Body of pancreas (tissue), 4 donors: ENCODE data around the gene CAPRIN1. TPM values are rescaled to one million over a fixed set of nuclear protein-coding genes. Genes with fewer than 3 reads are reported as not detected.

Experiments used
- ATAC-seq: fragments of 150-250 bp; one replicate; pipeline ENCODE4 v1.9.1; 2016
- DNase-seq, 4 donors: peaks; one replicate each; pipeline ENCODE4 v3.0.0-alpha.2; 2019
- H3K27ac ChIP-seq, 4 donors: fragments of 200-600 bp; sonication (generic); 1 replicate in 3 of 4; 2 replicates in 1 of 4; pipeline versions ENCODE4 v1.5.1 to v1.6.1; 2016 to 2019; ENCODE audit warnings: mild to moderate bottlenecking in 1 of 4, mixed read lengths in 1 of 4, moderate library complexity in 1 of 4
- H3K27me3 ChIP-seq, 2 donors: fragments of 200-600 bp; sonication (generic); one replicate each; pipeline ENCODE4 v1.6.0; 2016; ENCODE audit warnings: mild to moderate bottlenecking in 1 of 2
- H3K36me3 ChIP-seq, 2 donors: fragments of 200-600 bp; sonication (generic); replicated peaks in 1 of 2; 2 replicates each; pipeline ENCODE4 v1.5.1; 2016; ENCODE audit warnings: low read depth in 2 of 2; ENCODE audit not compliant: insufficient read depth in 1 of 2
- H3K4me1 ChIP-seq: fragments of 200-600 bp; sonication (generic); one replicate; pipeline ENCODE4 v1.6.0; 2016
- H3K4me3 ChIP-seq, 2 donors: fragments of 200-600 bp; sonication (generic); 1 replicate in 1 of 2; 2 replicates in 1 of 2; pipeline ENCODE4 v1.5.1; 2016 to 2019
- H3K9me3 ChIP-seq, 3 donors: fragments of 200-600 bp; sonication (generic); 1 replicate in 2 of 3; 2 replicates in 1 of 3; pipeline ENCODE4 v1.5.1; 2016
- POLR2A ChIP-seq, 3 donors: fragments of 450-650 bp; IDR thresholded peaks; one replicate each; pipeline ENCODE4 v1.6.1; 2016; ENCODE audit warnings: antibody characterized with exemption in 3 of 3, mild to moderate bottlenecking in 2 of 3
- WGBS, 2 donors: methylation state at CpG; one replicate each; pipeline ENCODE4 v1.1.5; 2017; 5-methylcytosine and 5-hydroxymethylcytosine counted together
- intact Hi-C: fragments of 100-400 bp; cut with DNase I; formaldehyde crosslinking; loops from one replicate; pipeline ENCODE4 v1.15.1; 2023
- total RNA-seq, 2 donors: library from RNA; depleted of rRNA; stranded (reverse); fragments of >200 nt; gene quantifications; one replicate each; pipeline ENCODE4 v1.1.0, GENCODE V29; 2016
- TF ChIP-seq, protein P1 (sequence below), 7 experiments: fragments of 450-650 bp in 4 of 7; fragments of 200-600 bp in 3 of 7; sonication (generic) in 3 of 7; IDR thresholded peaks; one replicate each; pipeline ENCODE4 v1.5.1; 2016 to 2019; ENCODE audit warnings: antibody characterized with exemption in 7 of 7

Gene CAPRIN1
- total RNA-seq, 2 donors from 2014 or later, result 90.0 to 165 TPM

DNA sequence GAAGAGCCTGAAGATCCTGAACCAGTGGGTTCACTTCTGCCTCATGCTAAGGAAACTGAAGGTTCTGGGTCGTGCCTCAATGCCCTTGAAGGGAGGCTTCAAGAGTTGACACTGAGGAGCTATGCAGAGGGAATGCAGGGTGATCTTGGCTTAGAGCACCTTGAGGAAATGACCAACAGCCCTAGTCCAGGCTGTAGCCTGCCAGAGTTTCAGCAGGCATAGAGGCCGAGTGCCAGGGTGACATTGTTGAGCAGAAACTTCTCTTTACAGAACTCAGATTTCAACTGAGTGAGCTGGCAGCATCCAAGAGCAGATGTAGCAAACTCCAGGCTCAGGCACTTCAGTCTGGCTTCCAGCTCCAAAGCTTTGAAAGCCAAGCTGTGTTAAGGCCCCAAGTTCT, 23.1 kb upstream of the CAPRIN1 start:
- Histone ChIP-seq H3K36me3 (no peaks in the 10 kb centered on the region), H3K27ac (peak overlapping the region; percentile 66 to 95 (median 80)), H3K4me1 (peaks cover 20% of the 10 kb centered on the region), H3K27me3 (no peaks in the 10 kb centered on the region), H3K4me3 (no peak overlapping the region), H3K9me3 (no peaks in the 10 kb centered on the region)
- intact Hi-C loops, result no loop called here
- DNase-seq (peak; percentile 51 to 63 (median 53)), ATAC-seq (peak; percentile 66)
- TF ChIP-seq, protein P1, sequence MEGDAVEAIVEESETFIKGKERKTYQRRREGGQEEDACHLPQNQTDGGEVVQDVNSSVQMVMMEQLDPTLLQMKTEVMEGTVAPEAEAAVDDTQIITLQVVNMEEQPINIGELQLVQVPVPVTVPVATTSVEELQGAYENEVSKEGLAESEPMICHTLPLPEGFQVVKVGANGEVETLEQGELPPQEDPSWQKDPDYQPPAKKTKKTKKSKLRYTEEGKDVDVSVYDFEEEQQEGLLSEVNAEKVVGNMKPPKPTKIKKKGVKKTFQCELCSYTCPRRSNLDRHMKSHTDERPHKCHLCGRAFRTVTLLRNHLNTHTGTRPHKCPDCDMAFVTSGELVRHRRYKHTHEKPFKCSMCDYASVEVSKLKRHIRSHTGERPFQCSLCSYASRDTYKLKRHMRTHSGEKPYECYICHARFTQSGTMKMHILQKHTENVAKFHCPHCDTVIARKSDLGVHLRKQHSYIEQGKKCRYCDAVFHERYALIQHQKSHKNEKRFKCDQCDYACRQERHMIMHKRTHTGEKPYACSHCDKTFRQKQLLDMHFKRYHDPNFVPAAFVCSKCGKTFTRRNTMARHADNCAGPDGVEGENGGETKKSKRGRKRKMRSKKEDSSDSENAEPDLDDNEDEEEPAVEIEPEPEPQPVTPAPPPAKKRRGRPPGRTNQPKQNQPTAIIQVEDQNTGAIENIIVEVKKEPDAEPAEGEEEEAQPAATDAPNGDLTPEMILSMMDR (IDR thresholded peaks at IDR 0.05), result no peak
- TF ChIP-seq POLR2A (IDR thresholded peaks at IDR 0.05), result no peak
- 0 to 9% methylated on average over 2 of the region's 2 CpGs for WGBS, 2 donors

DNA sequence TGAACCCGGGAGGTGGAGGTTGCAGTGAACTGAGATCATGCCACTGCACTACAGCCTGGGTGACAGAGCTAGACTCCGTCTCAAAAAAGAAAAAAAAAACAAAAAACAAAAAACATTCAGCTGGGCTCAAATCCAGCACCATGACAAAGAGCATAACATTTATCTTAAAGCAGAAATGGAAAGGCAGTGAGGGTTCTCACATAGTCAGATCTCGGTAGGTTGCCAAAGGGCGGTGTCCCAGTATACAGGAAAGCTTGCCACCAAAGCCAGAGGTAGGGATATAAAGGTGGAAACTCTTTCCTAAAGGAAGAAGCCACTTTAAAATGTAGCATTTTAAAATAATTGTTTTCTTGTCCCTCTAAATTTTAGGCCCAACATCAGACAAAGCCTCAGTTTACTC, 22.4 kb upstream of the CAPRIN1 start:
- peak overlapping the region in 3 of 4 donors; percentile 71 to 95 (median 90) for H3K27ac ChIP-seq
- ATAC-seq, result no peak

DNA sequence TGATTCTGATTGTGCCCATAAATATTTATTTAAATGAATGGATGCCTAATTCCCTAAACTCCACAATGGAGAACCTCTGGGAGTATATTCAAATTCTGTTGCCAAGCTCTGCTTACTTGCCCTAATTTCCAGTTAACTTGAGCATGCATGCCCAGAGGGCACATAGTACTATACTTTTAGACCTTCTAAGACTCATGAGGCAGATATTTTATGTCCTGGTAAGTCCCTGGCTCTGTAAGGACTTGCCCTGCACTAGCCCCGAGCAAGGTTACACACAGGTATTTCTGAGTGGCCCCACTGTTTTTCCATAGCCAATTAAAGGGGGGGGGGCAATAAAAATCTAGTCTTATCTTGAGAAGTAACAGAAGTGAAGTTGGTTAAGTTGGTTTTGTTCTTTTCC, 21.1 kb upstream of the CAPRIN1 start:
- peaks cover 20% of the 10 kb centered on the region for H3K4me1 ChIP-seq
- DNase-seq (no peak), ATAC-seq (no peak)
- no peaks in the 10 kb centered on the region for H3K27me3 ChIP-seq
- H3K36me3 ChIP-seq, result no peaks in the 10 kb centered on the region
- 75 to 83% methylated on average over 1 of the region's 1 CpG for WGBS, 2 donors
- H3K4me3 ChIP-seq, result no peak overlapping the region
- TF ChIP-seq, protein P1 (IDR thresholded peaks at IDR 0.05), result no peak
- TF ChIP-seq POLR2A (IDR thresholded peaks at IDR 0.05), result no peak
- intact Hi-C loops, result no loop called here
- H3K9me3 ChIP-seq, result no peaks in the 10 kb centered on the region
- no peak overlapping the region for H3K27ac ChIP-seq

More for the DNA sequence above, 22.4 kb upstream of the CAPRIN1 start:
- Histone ChIP-seq H3K9me3 (no peaks in the 10 kb centered on the region), H3K4me3 (no peak overlapping the region), H3K27me3 (no peaks in the 10 kb centered on the region), H3K4me1 (peaks cover 20% of the 10 kb centered on the region), H3K36me3 (no peaks in the 10 kb centered on the region)
- TF ChIP-seq, protein P1 (IDR thresholded peaks at IDR 0.05), result no peak
- no peak for TF ChIP-seq POLR2A (IDR thresholded peaks at IDR 0.05)
- 79 to 80% methylated on average over 4 of the region's 4 CpGs for WGBS, 2 donors
- DNase-seq, result no peak
- intact Hi-C loops, result no loop called here

DNA sequence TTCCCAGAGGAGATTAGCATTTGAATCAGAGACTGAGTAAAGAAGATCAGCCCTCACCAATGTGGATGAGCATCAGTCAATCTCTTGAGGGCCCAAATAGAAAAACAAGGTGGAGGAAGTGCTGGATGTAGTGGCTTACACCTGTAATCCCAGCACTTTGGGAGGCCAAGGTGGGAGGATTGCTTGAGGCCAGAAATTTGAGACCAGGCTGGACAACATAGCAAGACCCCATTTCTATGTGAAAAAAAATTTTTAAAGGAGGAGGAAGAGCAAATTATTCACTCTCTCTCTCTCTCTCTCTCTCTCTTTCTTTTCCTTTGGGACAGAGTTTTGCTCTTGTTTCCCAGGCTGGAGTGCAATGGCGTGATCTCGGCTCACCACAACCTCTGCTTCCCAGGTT, 18.1 kb upstream of the CAPRIN1 start:
- H3K27ac ChIP-seq, result no peak overlapping the region
- no peak for DNase-seq
- 94 to 100% methylated on average over 2 of the region's 2 CpGs for WGBS, 2 donors
- TF ChIP-seq POLR2A (IDR thresholded peaks at IDR 0.05), result no peak
- TF ChIP-seq, protein P1 (IDR thresholded peaks at IDR 0.05), result no peak
- intact Hi-C loops, result no loop called here
- no peak for ATAC-seq
- H3K4me3 ChIP-seq, result no peak overlapping the region
- H3K27me3 ChIP-seq, result no peaks in the 10 kb centered on the region
- no peaks in the 10 kb centered on the region for H3K9me3 ChIP-seq
- H3K4me1 ChIP-seq, result peaks cover 9% of the 10 kb centered on the region
- no peaks in the 10 kb centered on the region for H3K36me3 ChIP-seq

DNA sequence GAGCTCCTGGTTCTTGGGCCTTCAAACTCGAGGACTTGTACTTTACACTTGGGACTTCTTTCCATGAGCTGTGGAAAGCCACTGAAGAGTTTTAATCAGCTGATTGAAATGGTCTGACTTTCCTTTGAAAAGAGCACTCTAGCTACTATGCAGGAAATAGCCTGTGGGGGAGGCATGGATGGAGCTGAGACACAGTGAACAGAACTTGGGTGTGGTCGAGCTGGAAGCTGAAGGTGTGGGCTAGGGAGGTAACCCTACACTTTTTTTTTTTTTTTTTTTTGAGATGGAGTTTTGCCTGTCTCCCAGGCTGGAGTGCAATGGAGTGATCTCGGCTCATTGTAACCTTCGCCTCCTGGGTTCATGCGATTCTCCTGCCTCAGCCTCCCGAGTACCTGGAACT, 17.5 kb upstream of the CAPRIN1 start:
- ATAC-seq (no peak), DNase-seq (no peak)
- no peak overlapping the region for H3K27ac ChIP-seq
- TF ChIP-seq, protein P1 (IDR thresholded peaks at IDR 0.05), result no peak
- no peak for TF ChIP-seq POLR2A (IDR thresholded peaks at IDR 0.05)
- no peaks in the 10 kb centered on the region for H3K36me3 ChIP-seq
- H3K27me3 ChIP-seq, result no peaks in the 10 kb centered on the region
- intact Hi-C loops, result no loop called here
- H3K4me3 ChIP-seq, result no peak overlapping the region
- peaks cover 3% of the 10 kb centered on the region for H3K4me1 ChIP-seq
- no peaks in the 10 kb centered on the region for H3K9me3 ChIP-seq
- WGBS, 2 donors, result 77 to 85% methylated on average over 6 of the region's 6 CpGs
